Measurements from ENCODE around the gene PSMB2.

- TF ChIP-seq, protein P1, sequence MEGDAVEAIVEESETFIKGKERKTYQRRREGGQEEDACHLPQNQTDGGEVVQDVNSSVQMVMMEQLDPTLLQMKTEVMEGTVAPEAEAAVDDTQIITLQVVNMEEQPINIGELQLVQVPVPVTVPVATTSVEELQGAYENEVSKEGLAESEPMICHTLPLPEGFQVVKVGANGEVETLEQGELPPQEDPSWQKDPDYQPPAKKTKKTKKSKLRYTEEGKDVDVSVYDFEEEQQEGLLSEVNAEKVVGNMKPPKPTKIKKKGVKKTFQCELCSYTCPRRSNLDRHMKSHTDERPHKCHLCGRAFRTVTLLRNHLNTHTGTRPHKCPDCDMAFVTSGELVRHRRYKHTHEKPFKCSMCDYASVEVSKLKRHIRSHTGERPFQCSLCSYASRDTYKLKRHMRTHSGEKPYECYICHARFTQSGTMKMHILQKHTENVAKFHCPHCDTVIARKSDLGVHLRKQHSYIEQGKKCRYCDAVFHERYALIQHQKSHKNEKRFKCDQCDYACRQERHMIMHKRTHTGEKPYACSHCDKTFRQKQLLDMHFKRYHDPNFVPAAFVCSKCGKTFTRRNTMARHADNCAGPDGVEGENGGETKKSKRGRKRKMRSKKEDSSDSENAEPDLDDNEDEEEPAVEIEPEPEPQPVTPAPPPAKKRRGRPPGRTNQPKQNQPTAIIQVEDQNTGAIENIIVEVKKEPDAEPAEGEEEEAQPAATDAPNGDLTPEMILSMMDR (IDR thresholded peaks at IDR 0.05), result no peak
- TF ChIP-seq POLR2A (IDR thresholded peaks at IDR 0.05), result no peak
- TF ChIP-seq EP300 (IDR thresholded peaks at IDR 0.05), result no peak
- TF ChIP-seq POLR2AphosphoS5 (IDR thresholded peaks at IDR 0.05), result no peak
These were observed 86.1 kb downstream of the PSMB2 start for GRCh38 chr1:35555212-35555584.
